ENCODE results near the gene ZBED1. TPM values are rescaled to one million over a fixed set of nuclear protein-coding genes. Genes with fewer than 3 reads are reported as not detected.
"Not testable (repeated sequence)": the region's sequence is repeated elsewhere in the genome, so short reads cannot be mapped to it uniquely, and the experiment has no call there.

The ZBED1 gene
- total and polyA plus RNA-seq, 3 experiments from 2014 or later = 28.0 to 41.9 (median 30.0) TPM

- peak overlapping the region; percentile 31 for H3K27ac ChIP-seq (ENCODE audit: low read depth, low read length)
- H3K27me3 Mint-ChIP-seq; H3K4me3 Mint-ChIP-seq; H3K9me3 Mint-ChIP-seq; DNase-seq; H3K36me3 ChIP-seq (ENCODE audit: insufficient read depth, low read length); H3K36me3 Mint-ChIP-seq; H3K27me3 ChIP-seq (ENCODE audit: insufficient read depth, low read length, poor library complexity, severe bottlenecking); CTCF ChIA-PET; H3K4me3 ChIP-seq (ENCODE audit: low read length); H3K4me1 ChIP-seq (ENCODE audit: insufficient read depth, low read length); H3K9me3 ChIP-seq (ENCODE audit: low read length); POLR2A ChIA-PET: not testable (repeated sequence)
- Mint-ChIP-seq H3K27ac (peak overlapping the region in 1 of 8 donors; percentile 90), H3K4me1 (peaks cover 11 to 23% (median 12%) of the 10 kb centered on the region in 3 donors)
Observed at GRCh38 chrX:2463481-2463880, 37.3 kb downstream of the ZBED1 start.

- no peak overlapping the region for H3K27ac ChIP-seq (ENCODE audit: low read depth, low read length)
Observed at GRCh38 chrX:2462780-2463179, 38.0 kb downstream of the ZBED1 start.

DNA sequence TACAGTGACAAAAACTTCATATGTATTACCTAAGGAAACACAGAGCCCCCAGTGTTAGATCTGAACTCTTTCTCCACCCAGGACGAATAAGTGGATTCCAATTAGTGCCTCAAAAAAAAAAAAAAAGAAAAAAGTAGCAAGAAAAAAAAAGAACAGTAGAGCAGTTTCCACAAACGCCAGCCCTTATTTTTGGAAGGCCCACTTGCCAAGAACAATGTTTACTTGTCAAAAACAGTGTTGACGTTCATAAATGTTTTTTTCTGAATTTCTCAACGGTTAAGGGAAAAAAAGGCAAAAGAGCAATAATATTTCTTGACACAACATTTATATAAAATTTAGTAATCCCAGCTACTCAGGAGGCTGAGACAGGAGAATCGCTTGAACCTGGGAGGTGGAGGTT lies 38.7 kb downstream of the ZBED1 start:
- peaks cover 6 to 7% (median 6%) of the 10 kb centered on the region in 3 donors for H3K36me3 Mint-ChIP-seq
- Histone ChIP-seq H3K4me1 (ENCODE audit: insufficient read depth, low read length) (no peaks in the 10 kb centered on the region), H3K27me3 (ENCODE audit: insufficient read depth, low read length, poor library complexity, severe bottlenecking) (no peaks in the 10 kb centered on the region), H3K4me3 (ENCODE audit: low read length) (no peak overlapping the region), H3K36me3 (ENCODE audit: insufficient read depth, low read length) (no peaks in the 10 kb centered on the region), H3K9me3 (ENCODE audit: low read length) (no peaks in the 10 kb centered on the region), H3K27ac (ENCODE audit: low read depth, low read length) (no peak overlapping the region)
- H3K27ac Mint-ChIP-seq = peak overlapping the region in 1 of 8 donors; percentile 31
- H3K27me3 Mint-ChIP-seq = peaks cover 0 to 3% of the 10 kb centered on the region in 2 donors
- H3K4me1 Mint-ChIP-seq = peaks cover 0 to 13% (median 7%) of the 10 kb centered on the region in 3 donors
- ChIA-PET POLR2A (no interaction called here), CTCF (no interaction called here)
- peaks cover 0 to 4% (median 0%) of the 10 kb centered on the region in 5 donors for H3K9me3 Mint-ChIP-seq
- no peak for DNase-seq
- H3K4me3 Mint-ChIP-seq = no peak overlapping the region

More at GRCh38 chrX:2462780-2463179, 38.0 kb downstream of the ZBED1 start:
- DNase-seq = no peak
- H3K4me3 ChIP-seq (ENCODE audit: low read length) = no peak overlapping the region
- H3K9me3 Mint-ChIP-seq = peaks cover 0 to 4% (median 0%) of the 10 kb centered on the region in 5 donors
- H3K36me3 Mint-ChIP-seq = peaks cover 4 to 8% (median 8%) of the 10 kb centered on the region in 3 donors
- no peaks in the 10 kb centered on the region for H3K9me3 ChIP-seq (ENCODE audit: low read length)
- no peaks in the 10 kb centered on the region for H3K4me1 ChIP-seq (ENCODE audit: insufficient read depth, low read length)
- H3K4me3 Mint-ChIP-seq = no peak overlapping the region
- H3K27me3 Mint-ChIP-seq = no peaks in the 10 kb centered on the region
- CTCF ChIA-PET = no interaction called here
- POLR2A ChIA-PET = no interaction called here
- no peaks in the 10 kb centered on the region for H3K27me3 ChIP-seq (ENCODE audit: insufficient read depth, low read length, poor library complexity, severe bottlenecking)
- H3K27ac Mint-ChIP-seq = peak overlapping the region in 1 of 8 donors; percentile 50
- no peaks in the 10 kb centered on the region for H3K36me3 ChIP-seq (ENCODE audit: insufficient read depth, low read length)
- H3K4me1 Mint-ChIP-seq = peaks cover 5 to 18% (median 12%) of the 10 kb centered on the region in 3 donors

DNA sequence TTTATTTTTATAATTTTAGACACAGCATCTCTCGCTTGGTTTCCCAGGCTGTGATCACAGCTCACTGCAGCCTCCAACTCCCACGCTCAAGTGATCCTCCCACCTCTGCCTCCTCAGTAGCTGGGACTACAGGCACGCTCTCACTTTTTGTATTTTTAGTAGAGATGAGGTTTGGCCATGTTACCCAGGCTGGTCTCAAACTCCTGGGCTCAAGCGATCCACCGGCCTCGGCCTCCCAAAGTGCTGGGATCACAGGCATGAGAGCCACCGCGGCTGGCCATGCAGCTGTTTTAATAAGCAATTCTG lies 39.1 kb downstream of the ZBED1 start:
- Histone ChIP-seq H3K27me3 (ENCODE audit: insufficient read depth, low read length, poor library complexity, severe bottlenecking) (no peaks in the 10 kb centered on the region), H3K27ac (ENCODE audit: low read depth, low read length) (no peak overlapping the region), H3K4me1 (ENCODE audit: insufficient read depth, low read length) (no peaks in the 10 kb centered on the region), H3K9me3 (ENCODE audit: low read length) (no peaks in the 10 kb centered on the region), H3K36me3 (ENCODE audit: insufficient read depth, low read length) (no peaks in the 10 kb centered on the region), H3K4me3 (ENCODE audit: low read length) (no peak overlapping the region)
- Mint-ChIP-seq H3K27me3 (peaks cover 0 to 3% of the 10 kb centered on the region in 2 donors), H3K4me1 (peaks cover 0 to 16% (median 11%) of the 10 kb centered on the region in 3 donors), H3K36me3 (peaks cover 6 to 11% (median 6%) of the 10 kb centered on the region in 3 donors), H3K4me3 (no peak overlapping the region), H3K9me3 (peaks cover 0 to 4% (median 0%) of the 10 kb centered on the region in 5 donors), H3K27ac (peak overlapping the region in 2 of 8 donors; percentile 26 to 31)
- ChIA-PET CTCF (no interaction called here), POLR2A (no interaction called here)
- no peak for DNase-seq

- H3K4me3 Mint-ChIP-seq; H3K9me3 Mint-ChIP-seq; H3K4me1 ChIP-seq (ENCODE audit: insufficient read depth, low read length); H3K4me3 ChIP-seq (ENCODE audit: low read length); H3K27me3 Mint-ChIP-seq; DNase-seq; H3K9me3 ChIP-seq (ENCODE audit: low read length); H3K27me3 ChIP-seq (ENCODE audit: insufficient read depth, low read length, poor library complexity, severe bottlenecking); H3K36me3 ChIP-seq (ENCODE audit: insufficient read depth, low read length); H3K27ac ChIP-seq (ENCODE audit: low read depth, low read length); CTCF ChIA-PET; POLR2A ChIA-PET: not testable (repeated sequence)
- H3K36me3 Mint-ChIP-seq = peaks cover 6 to 12% (median 6%) of the 10 kb centered on the region in 3 donors
- peak overlapping the region in 1 of 8 donors; percentile 13 for H3K27ac Mint-ChIP-seq
- peaks cover 0 to 19% (median 11%) of the 10 kb centered on the region in 3 donors for H3K4me1 Mint-ChIP-seq
Observed at GRCh38 chrX:2460821-2461710, 39.7 kb downstream of the ZBED1 start.

- H3K36me3 ChIP-seq (ENCODE audit: insufficient read depth, low read length); H3K27me3 ChIP-seq (ENCODE audit: insufficient read depth, low read length, poor library complexity, severe bottlenecking); CTCF ChIA-PET; POLR2A ChIA-PET; H3K9me3 Mint-ChIP-seq; H3K4me3 ChIP-seq (ENCODE audit: low read length); H3K27ac ChIP-seq (ENCODE audit: low read depth, low read length); H3K9me3 ChIP-seq (ENCODE audit: low read length); DNase-seq; H3K27me3 Mint-ChIP-seq; H3K4me1 ChIP-seq (ENCODE audit: insufficient read depth, low read length); H3K4me3 Mint-ChIP-seq; H3K27ac Mint-ChIP-seq: not testable (repeated sequence)
- H3K36me3 Mint-ChIP-seq = peaks cover 5 to 12% (median 6%) of the 10 kb centered on the region in 3 donors
- peaks cover 3 to 16% (median 13%) of the 10 kb centered on the region in 3 donors for H3K4me1 Mint-ChIP-seq
Observed at GRCh38 chrX:2460048-2460447, 40.7 kb downstream of the ZBED1 start.

GRCh38 chrX:2458309-2458708 lies 42.5 kb downstream of the ZBED1 start:
- H3K9me3 Mint-ChIP-seq = peaks cover 0 to 4% (median 0%) of the 10 kb centered on the region in 5 donors
- Histone ChIP-seq H3K36me3 (ENCODE audit: insufficient read depth, low read length) (no peaks in the 10 kb centered on the region), H3K27ac (ENCODE audit: low read depth, low read length) (no peak overlapping the region), H3K27me3 (ENCODE audit: insufficient read depth, low read length, poor library complexity, severe bottlenecking) (no peaks in the 10 kb centered on the region), H3K4me3 (ENCODE audit: low read length) (no peak overlapping the region), H3K9me3 (ENCODE audit: low read length) (no peaks in the 10 kb centered on the region), H3K4me1 (ENCODE audit: insufficient read depth, low read length) (no peaks in the 10 kb centered on the region)
- H3K4me3 Mint-ChIP-seq = no peak overlapping the region
- peaks cover 3 to 12% (median 5%) of the 10 kb centered on the region in 3 donors for H3K36me3 Mint-ChIP-seq
- DNase-seq = no peak
- H3K27ac Mint-ChIP-seq = peak overlapping the region in 1 of 8 donors; percentile 54
- POLR2A ChIA-PET = no interaction called here
- CTCF ChIA-PET = no interaction called here
- peaks cover 3 to 13% (median 6%) of the 10 kb centered on the region in 3 donors for H3K4me1 Mint-ChIP-seq
- H3K27me3 Mint-ChIP-seq = peaks cover 0 to 3% of the 10 kb centered on the region in 2 donors

DNA sequence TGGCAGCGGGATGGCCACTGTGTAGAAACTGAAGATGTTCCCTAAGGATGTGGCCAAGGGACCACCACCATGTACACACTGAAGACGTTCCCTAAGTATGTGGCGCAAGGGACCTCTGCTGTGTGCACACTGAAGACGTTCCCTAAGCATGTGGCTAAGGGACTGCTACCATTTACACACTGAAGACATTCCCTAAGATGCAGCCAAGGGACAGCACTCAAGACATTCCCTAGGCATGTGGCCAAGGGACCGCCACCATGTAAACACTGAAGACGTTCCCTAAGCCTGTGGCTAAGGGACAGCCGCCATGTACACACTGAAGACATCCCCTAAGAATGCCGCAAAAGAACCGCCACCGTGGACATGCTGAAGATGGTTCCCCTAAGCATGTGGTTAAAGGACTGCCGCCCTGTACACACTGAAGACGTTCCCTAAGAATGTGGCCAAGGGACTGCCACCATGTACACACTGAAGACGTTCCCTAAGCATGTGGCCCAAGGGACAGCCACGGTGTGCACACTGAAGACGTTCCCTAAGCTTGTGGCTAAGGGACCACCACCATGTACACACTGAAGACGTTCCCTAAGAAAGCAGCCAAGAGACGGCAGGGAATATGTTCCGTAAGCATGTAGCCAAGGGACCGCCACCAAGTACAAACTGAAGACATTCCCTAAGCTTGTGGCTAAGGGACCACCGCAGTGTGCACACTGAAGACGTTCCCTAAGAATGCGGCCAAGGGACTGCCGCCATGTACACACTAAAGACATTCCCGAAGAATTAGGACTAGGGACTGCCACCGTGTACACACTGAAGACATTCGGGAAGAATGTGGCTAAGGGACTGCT lies 43.3 kb downstream of the ZBED1 start:
- Mint-ChIP-seq H3K27ac (peak overlapping the region in 1 of 8 donors; percentile 44), H3K4me1 (peaks cover 3 to 13% (median 6%) of the 10 kb centered on the region in 3 donors), H3K36me3 (peaks cover 9 to 20% (median 9%) of the 10 kb centered on the region in 3 donors), H3K4me3 (no peak overlapping the region), H3K27me3 (peaks cover 0 to 4% of the 10 kb centered on the region in 2 donors), H3K9me3 (peaks cover 0 to 4% (median 0%) of the 10 kb centered on the region in 5 donors)
- no peaks in the 10 kb centered on the region for H3K27me3 ChIP-seq (ENCODE audit: insufficient read depth, low read length, poor library complexity, severe bottlenecking)
- peak overlapping the region; percentile 12 for H3K27ac ChIP-seq (ENCODE audit: low read depth, low read length)
- H3K9me3 ChIP-seq (ENCODE audit: low read length) = no peaks in the 10 kb centered on the region
- ChIA-PET POLR2A (no interaction called here), CTCF (no interaction called here)
- no peak overlapping the region for H3K4me3 ChIP-seq (ENCODE audit: low read length)
- DNase-seq = no peak
- H3K4me1 ChIP-seq (ENCODE audit: insufficient read depth, low read length) = no peaks in the 10 kb centered on the region
- H3K36me3 ChIP-seq (ENCODE audit: insufficient read depth, low read length) = no peaks in the 10 kb centered on the region

Data from CD8-positive, alpha-beta memory T cell (primary cell).